NCI-H345 treated with DMSO at 0.1 percent for 48 hours (cell line): ENCODE data around the gene LSM7.
"Not testable (repeated sequence)": the region's sequence is repeated elsewhere in the genome, so short reads cannot be mapped to it uniquely, and the experiment has no call there.

Experiments used
- DNase-seq: peaks from one replicate; lab custom pipeline; 2025; ENCODE audit not compliant: unreplicated experiment; lab: John Stamatoyannopoulos, UW

Gene LSM7

DNA sequence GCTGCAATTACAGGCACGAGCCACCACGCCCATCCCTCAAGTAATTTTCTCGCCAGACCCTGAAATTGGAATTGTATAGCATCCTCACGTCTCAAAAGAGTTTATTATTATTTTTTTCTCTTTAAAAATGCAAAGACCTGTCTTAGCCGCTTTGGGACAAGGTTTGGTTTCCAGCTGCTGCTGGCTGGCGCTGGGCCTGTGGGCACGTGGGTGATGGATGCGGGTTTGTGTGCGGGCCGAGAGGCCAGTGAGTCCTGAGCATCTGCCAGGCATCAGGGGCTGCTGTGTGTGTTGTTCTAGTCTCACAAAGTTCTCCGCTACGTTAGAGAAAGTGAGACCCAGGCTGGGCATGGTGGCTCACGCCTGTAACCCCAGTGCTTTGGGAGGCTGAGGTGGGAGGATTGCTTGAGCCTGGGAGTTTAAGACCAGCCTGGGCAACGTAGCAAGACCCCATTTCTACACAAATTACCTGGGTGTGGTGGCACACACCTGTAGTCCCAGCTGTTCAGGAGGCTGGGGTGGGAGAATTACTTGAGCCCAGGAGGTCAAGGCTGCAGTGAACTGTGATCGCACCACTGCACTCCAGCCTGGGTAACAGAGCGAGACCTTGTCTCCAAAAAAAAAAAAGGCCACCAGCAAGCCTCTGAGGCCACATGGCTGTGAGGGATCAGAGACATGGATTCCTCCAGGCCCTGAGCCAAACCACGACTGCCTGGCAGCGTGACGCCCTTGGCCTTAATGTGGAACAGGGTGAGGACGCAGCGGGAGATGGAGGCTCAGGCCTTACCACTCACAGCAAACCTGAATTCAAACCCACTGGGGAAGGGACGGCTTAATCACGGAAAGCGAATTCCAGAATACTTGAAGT, 27.0 kb upstream of the LSM7 start:
- DNase-seq = no peak

DNA sequence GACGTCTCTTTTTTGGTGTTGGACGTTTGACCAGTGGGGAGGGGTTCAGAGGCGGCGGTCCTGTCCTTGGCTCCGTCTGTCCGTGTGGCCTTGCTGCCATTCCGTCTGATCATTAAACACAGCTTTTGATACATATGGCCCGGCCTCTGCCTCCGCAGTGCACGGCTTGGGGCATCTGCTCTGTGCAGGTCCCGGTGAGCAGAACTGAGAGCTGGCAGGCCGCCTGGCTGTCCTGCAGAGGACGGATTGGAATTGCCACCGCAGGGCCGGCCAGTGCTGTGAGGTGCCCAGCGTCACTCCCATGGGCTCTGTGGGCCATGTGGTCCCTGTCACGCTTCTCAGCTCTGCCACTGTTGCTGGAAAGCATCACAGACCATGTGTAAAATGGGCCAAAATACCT, 26.3 kb upstream of the LSM7 start:
- DNase-seq = no peak

DNA sequence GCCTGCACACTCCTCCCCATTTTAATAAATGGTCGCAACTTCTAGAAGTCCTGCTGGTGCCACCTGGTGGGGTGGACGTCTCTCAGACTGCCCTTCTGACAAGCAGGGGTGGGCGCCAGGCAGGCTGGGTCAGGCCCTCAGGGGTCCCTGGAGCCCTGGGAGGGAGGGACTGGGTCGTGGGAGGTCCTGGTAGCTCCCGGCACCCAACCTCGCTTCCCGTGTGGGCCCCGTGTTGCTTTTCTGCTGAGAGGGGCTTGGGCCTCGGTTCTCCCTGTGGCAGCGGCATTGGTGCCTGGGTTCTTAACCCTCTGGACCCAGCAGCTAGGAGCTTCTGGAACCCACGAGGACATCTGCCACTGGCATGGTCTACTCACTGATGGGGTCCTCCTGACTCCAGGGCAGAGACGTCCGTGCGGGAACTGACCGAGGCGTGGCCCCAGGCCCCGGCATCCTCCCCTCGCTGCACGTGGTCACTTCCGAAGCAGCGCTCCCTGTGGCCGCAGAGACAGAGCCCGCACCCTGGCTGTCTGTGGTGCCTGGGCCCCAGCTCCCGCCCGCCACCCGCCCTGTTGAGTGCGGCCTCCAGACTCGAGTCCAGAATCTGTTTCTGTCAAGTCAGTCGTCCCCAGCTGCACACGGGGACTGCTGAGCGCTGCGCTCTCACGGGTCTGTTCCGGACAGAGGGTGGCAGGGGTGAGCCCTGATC, 25.7 kb upstream of the LSM7 start:
- no peak for DNase-seq

DNA sequence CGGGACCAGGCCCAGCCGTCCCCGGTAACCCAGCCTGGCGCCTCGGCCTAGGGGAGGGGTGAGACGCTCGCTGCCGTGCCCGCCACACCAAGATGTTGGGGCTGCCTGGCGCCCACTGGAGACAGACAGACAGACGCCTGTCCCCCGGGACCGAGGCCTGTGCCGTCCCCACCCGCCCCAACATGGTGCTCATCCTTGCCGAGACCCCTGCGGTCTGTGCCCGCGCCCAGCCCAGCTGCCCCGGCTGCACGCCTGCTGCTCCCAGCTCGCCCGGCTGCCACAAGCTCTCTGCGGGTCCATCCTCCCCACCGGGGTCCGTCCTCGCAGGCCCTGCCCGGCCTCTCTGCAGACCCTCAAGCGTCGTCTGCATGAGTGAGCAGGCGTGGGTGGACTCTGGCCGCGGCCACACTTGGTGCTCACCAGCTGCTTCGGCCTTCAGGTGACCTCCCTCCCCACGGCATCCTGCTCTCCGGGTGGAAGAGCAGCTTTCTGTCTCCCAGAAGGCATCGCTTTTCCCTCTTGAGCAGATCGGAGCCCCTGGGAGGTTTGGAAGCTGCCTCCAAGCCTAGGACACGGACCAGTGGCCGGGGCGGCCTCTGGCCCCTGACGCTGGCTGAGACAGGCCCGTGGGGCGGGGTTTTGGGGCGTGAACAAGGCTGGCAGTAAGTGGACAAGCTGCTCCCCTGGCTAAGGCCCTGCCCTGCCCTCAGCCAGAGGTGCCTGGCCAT, 24.9 kb upstream of the LSM7 start:
- no peak for DNase-seq

DNA sequence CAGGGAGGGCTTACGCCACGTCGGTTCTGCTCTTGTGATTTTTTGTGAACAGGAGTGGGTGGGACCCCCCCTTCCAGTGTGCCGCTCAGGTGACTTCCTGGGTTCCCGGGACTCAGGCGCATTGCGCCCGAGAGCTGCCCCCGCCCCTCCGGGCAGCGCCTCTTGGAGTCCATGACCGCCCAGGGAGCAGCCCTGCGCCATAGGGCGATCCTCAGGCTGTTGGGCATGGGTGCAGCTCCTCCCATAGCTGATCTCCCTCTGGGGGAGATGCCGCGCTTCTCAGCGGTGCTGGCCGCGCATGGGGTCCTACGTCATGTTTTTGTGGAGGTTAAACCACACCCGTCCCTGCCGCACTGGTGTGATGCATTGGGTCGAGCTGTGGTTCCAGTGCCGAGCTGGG, 23.7 kb upstream of the LSM7 start:
- no peak for DNase-seq

DNA sequence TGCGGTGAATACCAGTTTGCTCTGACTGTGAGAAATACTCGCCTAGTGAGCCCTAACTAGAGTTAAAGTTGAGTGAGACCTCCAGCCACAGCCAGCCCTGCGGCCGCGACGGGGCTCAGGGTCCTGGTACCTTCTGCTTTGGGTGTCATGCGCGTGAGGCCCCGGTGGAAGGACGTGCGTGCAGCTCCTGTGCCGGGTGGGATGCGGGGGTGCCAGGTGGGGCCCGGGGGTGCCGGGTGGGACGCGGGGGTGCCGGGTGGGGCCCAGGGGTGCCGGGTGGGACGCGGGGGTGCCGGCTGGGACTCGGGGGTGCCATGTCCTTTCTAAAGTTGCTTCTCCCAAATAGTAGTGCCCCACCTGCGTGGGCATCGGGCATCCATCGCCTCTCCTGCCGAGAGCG, 23.2 kb upstream of the LSM7 start:
- DNase-seq = no peak

DNA sequence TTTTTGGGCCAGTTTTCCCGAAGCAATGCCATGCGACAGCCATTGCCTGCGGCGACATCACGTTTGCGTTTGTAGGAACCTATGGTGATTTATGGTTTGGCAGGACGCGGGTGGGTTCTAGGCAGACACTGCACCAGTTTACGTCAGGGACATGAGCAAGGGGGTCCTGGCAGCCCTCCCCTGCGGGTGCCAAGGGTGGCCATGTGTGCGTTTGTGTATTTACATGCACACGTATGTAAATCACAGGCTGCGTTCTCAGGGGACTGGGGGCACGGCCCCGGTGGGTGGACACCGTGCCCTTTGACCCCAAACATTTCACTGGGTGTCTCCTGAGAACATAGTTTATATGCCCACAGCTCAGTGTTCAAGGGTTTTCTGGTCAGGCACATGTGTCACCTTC, 22.3 kb upstream of the LSM7 start:
- DNase-seq = no peak

DNA sequence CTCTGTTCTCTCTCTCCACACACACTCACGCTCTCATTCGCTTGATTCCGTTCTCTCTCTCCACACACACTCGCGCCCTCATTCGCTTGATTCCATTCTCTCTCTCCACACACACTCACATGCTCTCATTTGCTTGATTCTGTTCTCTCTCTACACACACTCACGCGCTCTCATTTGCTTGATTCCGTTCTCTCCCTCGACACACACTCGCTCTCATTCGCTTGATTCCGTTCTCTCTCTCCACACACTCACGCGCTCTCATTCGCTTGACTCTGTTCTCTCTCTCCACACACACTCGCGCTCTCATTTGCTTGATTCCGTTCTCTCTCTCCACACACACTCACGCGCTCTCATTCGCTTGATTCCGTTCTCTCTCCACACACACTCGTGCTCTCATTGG, 21.4 kb upstream of the LSM7 start:
- not testable (repeated sequence) for DNase-seq

DNA sequence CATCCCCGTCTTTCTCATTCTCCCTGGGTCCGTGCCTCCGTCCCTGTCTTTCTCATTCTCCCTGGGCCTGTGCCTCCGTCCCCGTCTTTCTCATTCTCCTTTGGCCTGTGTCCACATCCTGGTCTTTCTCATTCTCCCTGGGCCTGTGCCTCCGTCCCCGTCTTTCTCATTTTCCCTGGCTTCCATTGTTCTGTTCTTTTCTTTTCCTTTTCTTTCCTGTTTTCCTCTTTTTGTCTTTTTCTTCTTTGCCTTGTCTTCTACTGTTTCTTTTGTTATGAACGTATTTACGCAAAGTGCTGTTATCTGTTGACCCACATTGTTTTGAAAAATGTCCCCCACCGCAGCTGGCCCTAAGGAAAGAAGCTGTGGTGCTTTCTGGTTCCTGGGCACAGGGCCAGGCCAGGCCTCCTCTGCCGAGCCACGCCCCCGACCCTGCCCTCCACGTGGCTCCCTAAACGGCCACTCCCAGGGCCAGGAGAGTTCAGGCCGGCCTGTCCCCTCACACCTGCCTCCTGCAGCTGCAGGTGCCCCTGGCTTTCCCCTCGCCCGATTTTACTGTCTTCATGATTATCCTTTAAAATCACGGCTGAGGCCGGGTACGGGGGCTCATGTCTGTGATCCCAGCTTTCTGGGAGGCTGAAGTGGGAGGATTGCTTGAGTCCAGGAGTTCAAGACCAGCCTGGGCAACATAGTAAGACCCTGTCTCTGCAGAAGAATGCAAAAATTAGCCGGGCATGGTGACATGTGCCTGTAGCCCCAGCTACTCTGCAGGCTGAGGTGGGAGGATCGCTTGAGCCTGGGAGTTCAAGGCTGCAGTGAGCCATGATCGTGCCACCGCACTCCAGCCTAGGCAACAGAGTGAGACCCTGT, 17.6 kb upstream of the LSM7 start:
- no peak for DNase-seq

DNA sequence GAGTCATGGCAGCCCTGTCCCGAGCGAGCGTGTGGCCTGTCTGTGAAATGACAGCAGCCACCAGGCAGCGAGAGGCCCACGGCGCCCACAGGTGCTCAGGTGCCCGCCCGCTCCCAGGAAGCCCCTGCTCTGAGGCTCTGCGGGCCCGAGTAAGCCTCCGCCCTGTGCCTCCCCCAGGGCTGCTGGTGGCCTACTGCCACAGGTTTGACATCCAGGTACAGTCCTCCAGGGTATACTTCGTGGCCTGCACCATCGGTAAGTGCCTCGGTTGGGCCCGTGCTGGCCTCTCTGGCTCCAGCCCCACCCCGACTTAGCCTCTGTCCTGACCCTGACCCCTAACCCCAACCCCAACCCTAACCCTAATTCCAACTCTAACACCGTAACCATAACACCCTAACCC, 16.7 kb upstream of the LSM7 start:
- no peak for DNase-seq

DNA sequence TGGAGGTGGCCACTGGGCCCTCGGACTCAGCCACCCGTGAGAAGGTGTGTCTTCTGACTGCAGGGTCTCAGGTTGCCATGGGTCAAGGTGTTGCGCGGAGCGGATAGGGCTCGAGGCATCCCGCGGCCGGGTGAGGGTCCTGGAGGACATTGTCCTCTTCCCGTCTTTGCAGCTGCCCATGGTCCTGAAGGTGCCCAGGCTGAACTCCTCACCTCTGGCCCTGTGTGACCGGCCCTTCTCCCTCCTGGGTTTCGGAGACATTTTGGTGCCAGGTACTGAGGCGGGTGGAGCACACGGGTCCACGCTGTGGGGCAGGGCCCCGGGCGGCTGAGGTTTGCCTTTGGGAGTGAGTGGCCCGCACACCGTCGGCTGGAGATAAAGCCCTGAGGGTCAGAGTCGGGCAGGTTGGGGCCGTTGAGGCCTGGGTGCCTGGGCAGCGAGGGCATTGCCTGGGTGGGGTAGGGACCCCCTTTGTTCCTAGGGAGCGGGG, 16.0 kb upstream of the LSM7 start:
- DNase-seq = no peak

DNA sequence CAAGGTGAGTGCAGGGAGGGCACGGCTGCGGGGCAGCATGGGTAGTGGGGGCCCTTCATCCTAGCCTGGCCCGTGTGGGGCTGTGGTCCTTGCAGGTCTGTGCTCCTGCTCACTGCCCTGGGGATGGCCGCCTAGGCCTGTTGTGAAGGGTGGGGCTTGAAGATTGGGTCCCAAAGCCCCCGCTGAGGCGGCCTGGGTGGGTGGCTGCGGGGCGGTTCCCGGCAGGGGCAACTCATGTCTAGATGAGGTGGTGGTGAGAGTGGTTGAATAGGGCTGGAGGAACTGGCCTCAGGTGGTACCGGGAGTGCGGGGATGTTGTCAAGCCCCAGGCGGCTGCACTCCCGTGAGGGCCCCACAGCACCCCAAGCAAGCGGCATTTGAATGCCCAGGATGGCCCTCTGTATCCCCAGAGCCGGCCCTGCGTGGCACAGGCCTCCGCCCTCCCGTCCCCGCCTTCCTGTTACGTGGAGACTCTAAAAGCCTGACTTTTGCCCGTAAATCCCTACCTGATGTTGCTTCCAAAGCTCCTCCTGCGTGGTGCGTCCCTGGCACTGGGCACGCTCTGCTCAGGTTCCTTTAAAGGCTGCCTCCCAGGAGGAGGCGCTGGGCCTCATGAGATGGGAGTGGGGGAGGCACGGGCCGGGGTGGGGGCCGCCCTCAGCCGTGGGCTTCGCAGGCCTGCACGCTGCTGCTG, 15.1 kb upstream of the LSM7 start:
- no peak for DNase-seq

DNA sequence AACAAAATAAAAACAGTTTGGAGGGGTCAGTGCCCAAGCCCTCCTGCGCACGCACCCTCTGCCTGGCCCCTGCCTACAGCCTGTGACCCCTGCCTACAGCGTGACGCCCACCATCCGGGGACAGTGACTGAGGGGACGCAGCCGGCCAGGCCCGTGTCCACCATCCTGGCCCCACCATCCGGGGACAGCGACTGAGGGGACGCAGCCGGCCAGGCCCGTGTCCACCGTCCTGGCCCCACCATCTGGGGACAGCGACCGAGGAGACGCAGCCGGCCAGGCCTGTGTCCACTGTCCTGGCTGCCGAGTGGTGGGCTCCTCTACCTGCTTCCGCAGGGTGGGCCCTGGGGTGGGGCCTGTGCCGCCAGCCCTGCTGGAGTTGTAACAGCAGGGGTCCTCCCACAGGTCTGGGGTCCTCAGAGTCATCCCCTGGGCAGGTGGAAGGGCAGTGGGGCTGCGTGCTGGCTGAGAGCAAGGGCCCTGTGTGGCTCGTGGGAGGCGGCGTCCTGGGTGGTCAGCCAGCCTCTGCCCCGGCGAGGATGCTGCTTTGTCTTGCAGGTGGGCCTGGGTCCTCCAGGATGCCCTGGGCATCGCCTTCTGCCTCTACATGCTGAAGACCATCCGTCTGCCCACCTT, 14.4 kb upstream of the LSM7 start:
- no peak for DNase-seq

DNA sequence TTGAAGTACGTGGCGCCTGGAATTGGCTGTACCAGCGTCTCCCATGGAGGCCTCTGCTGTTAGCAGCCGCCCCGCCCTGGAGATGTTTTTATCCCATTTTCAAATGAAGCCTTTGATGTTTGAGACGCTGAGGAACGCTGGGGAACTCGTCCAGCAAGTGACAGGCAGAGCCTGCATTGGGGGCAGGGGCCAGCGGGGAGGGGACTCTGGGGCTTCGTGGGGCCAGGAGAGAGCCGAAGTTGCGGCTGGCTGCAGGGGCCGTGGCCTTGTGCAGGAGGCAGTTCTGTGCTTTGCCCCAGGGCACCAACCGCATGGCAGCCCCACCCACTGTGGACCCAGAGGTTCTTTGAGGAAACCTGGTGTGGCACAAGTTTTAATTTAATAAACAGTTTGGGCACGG, 13.6 kb upstream of the LSM7 start:
- no peak for DNase-seq

DNA sequence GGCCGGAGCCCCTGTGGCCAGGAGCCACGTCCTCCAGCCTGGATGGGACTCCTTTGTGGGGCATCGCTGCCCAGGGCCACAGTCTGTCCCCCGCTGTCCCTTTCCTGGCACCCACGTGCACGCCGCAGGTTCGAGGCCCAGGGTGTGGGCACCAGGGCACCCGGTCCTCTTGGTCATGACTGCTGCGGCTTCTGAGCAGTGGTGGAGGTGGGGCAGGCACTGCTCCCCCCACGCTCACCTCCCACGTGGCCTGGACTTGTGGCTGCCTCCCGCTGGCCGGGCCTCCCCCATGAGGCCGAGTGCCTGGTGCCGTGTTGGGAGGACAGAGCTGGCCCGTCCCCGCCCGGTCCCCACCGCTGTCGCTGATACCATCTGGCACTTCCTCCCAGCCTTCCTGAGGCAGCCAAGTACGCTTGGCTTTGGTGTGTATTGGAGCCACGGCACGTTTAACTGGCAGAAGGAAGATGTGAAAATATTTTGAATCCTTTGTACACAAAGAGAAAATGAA, 12.9 kb upstream of the LSM7 start:
- DNase-seq = no peak

DNA sequence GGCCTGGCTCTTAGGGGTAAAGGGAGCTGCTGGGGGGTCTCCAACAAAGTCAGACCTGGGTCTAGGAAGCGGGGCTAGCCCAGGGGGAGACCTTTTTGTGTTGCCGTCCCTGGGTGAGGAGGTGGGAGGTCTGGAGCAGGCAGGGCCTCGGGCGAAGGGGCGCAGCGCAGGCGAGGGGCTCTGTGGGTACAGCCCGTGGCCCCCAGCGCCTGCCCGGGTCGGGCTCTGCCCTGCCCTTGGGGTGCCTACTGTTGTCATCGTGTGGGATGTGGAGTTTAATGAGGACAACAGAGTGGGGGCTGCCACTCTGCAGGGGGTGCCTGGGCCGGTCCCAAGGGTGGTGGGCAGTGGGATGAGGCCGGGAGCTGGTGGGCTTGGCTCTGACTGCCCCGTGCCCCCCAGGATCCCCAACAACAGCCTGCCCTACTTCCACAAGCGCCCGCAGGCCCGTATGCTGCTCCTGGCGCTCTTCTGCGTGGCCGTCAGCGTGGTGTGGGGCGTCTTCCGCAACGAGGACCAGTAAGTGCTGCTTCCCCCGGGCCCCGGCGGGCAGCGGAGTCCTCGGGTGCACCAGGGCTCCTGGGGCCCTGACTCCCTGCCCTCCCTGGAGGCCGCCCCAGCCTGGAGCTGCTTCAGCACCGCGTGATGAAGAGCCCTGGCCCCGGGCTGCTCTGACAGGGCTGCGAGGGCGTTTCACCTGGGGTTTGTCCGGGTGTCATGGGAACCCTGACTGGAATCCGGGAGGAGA, 12.3 kb upstream of the LSM7 start:
- no peak for DNase-seq

DNA sequence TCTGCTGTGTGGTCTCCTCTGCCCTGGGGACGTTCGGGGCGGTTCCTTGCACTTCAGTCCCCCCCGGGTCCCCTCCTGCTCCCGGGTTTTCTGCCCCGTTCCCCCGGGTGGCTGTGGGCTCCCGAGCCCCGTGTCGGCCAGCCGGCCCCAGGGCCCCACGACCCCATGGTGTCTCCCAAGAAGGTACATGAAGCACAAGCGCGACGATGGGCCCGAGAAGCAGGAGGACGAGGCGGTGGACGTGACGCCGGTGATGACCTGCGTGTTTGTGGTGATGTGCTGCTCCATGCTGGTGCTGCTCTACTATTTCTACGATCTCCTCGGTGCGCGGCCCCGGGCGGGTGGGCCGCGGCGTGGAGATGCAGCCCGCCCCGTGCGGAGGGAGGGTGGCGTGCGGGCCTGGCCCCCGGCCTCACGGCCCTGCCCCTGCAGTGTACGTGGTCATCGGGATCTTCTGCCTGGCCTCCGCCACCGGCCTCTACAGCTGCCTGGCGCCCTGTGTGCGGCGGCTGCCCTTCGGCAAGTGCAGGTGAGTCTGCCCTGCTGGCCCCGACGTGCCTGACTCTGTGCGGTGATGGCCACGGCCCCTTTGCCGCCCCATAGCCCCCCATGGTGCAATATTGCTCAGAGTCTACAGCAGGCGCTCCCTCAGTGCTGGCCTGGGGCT, 11.4 kb upstream of the LSM7 start:
- DNase-seq = no peak
